Endothelial cell of umbilical vein (primary cell): Measurements from ENCODE around the gene ZNF816. TPM values are rescaled to one million over a fixed set of nuclear protein-coding genes. Genes with fewer than 3 reads are reported as not detected.

Source experiments
- BruUV-seq: library from RNA; stranded (reverse); fragments of 400-500 nt; replicated peaks from 2 replicates; lab custom pipeline; 2021; lab: Mats Ljungman, UMichigan
- CTCF ChIA-PET: fragments of 300-600, 350-600 bp; sonication (Branson Sonifier 250); formaldehyde crosslinking; loops from one replicate; lab custom pipeline; 2021; ENCODE audit warnings: antibody characterized with exemption, inconsistent platforms; lab: Charles Lee
- POLR2A ChIA-PET: fragments of 300-600, 350-600 bp; sonication (Branson Sonifier 250); formaldehyde crosslinking; loops from one replicate; lab custom pipeline; 2021; ENCODE audit warnings: antibody characterized with exemption, inconsistent platforms; lab: Charles Lee
- DNase-seq: peaks from one replicate; pipeline ENCODE4 v3.0.0-alpha.2; 2011; ENCODE audit warnings: low read depth, low spot score
- FAIRE-seq: peaks from 2 replicates; lab custom pipeline; 2011; peaks lifted over from hg19 to GRCh38; lab: Jason Lieb, UNC
- H2AFZ ChIP-seq: 2 replicates; pipeline ENCODE4 v1.6.0; 2012; ENCODE audit warnings: low read depth, low read length, control low read depth, inconsistent platforms
- H3K27ac ChIP-seq: 2 replicates; pipeline ENCODE4 v1.5.1; 2011; ENCODE audit warnings: low read depth, mild to moderate bottlenecking, control low read depth, low read length, moderate library complexity; ENCODE audit not compliant: insufficient read depth
- H3K27me3 ChIP-seq, 2 experiments: 2 replicates each; pipeline versions ENCODE4 v1.6.0 to v1.6.1; 2011; ENCODE audit warnings: low read length in 2 of 2, mixed read lengths in 1 of 2; ENCODE audit not compliant: control insufficient read depth in 2 of 2, insufficient read depth in 2 of 2
- H3K36me3 ChIP-seq, 2 experiments: 2 replicates in 1 of 2; 3 replicates in 1 of 2; pipeline ENCODE4 v1.5.1; 2011; ENCODE audit warnings: low read length in 2 of 2, mild to moderate bottlenecking in 1 of 2, moderate library complexity in 1 of 2; ENCODE audit not compliant: control insufficient read depth in 2 of 2, insufficient read depth in 2 of 2; ENCODE audit errors: extremely low read depth in 1 of 2
- H3K4me1 ChIP-seq: 3 replicates; pipeline ENCODE4 v1.5.1; 2011; ENCODE audit warnings: mild to moderate bottlenecking, low read length; ENCODE audit not compliant: control insufficient read depth, insufficient read depth; ENCODE audit errors: extremely low read depth
- H3K4me2 ChIP-seq: 2 replicates; pipeline ENCODE4 v1.6.1; 2011; ENCODE audit warnings: low read length, control low read depth, mixed read lengths; ENCODE audit not compliant: insufficient read depth
- H3K4me3 ChIP-seq, 3 experiments: fragments of 200-600 bp in 1 of 3; sonication (generic), shearing (Covaris generic) in 1 of 3; replicated peaks in 1 of 3; 2 replicates each; pipeline ENCODE4 v1.5.1; 2011 to 2016; ENCODE audit warnings: control low read depth in 3 of 3, low read length in 3 of 3, mild to moderate bottlenecking in 2 of 3, inconsistent platforms in 1 of 3, low read depth in 1 of 3, moderate library complexity in 1 of 3; ENCODE audit not compliant: insufficient read depth in 1 of 3
- H3K79me2 ChIP-seq: 2 replicates; pipeline ENCODE4 v1.6.0; 2012; ENCODE audit warnings: low read length, inconsistent platforms; ENCODE audit not compliant: control insufficient read depth, insufficient read depth
- H3K9ac ChIP-seq: replicated peaks from 2 replicates; pipeline ENCODE3; 2011; ENCODE audit warnings: low read length, control low read depth; ENCODE audit not compliant: insufficient read depth; ENCODE audit errors: extremely low read depth
- H3K9me1 ChIP-seq: replicated peaks from 3 replicates; pipeline ENCODE4 v1.6.0; 2011; ENCODE audit warnings: mild to moderate bottlenecking, low read length; ENCODE audit not compliant: control insufficient read depth, insufficient read depth; ENCODE audit errors: extremely low read depth
- H3K9me3 ChIP-seq: replicated peaks from 2 replicates; pipeline ENCODE4 v1.5.1; 2012; ENCODE audit warnings: low read length, inconsistent platforms; ENCODE audit not compliant: control insufficient read depth, insufficient read depth
- H4K20me1 ChIP-seq: replicated peaks from 2 replicates; pipeline ENCODE3; 2011; ENCODE audit warnings: mild to moderate bottlenecking, low read length; ENCODE audit not compliant: control insufficient read depth, insufficient read depth; ENCODE audit errors: extremely low read depth
- CTCF ChIP-seq, 2 donors: IDR thresholded peaks; 1 replicate in 1 of 2; 2 replicates in 1 of 2; pipeline ENCODE4 v1.5.1; 2011; ENCODE audit warnings: low read length in 2 of 2, mild to moderate bottlenecking in 2 of 2, moderate library complexity in 2 of 2, control low read depth in 1 of 2, inconsistent platforms in 1 of 2, low read depth in 1 of 2; ENCODE audit not compliant: insufficient read depth in 1 of 2; ENCODE audit errors: extremely low read depth in 1 of 2
- EZH2 ChIP-seq: IDR thresholded peaks from 2 replicates; pipeline ENCODE4 v1.6.1; 2012; ENCODE audit warnings: borderline replicate concordance, low read depth, mild to moderate bottlenecking, moderate library complexity, low read length, inconsistent platforms; ENCODE audit not compliant: severe bottlenecking
- FOS ChIP-seq: IDR thresholded peaks from 2 replicates; pipeline ENCODE4 v1.6.1; 2011; ENCODE audit warnings: mild to moderate bottlenecking, low read length, moderate library complexity, borderline replicate concordance; ENCODE audit not compliant: insufficient read depth
- JUN ChIP-seq: IDR thresholded peaks from 2 replicates; pipeline ENCODE4 v1.6.1; 2011; ENCODE audit warnings: borderline replicate concordance, low read depth; ENCODE audit not compliant: insufficient read length, insufficient read depth
- MYC ChIP-seq: IDR thresholded peaks from one replicate; pipeline ENCODE4 v1.6.1; 2011; ENCODE audit warnings: mild to moderate bottlenecking, low read depth, low read length
- POLR2AphosphoS5 ChIP-seq: IDR thresholded peaks from 2 replicates; pipeline ENCODE4 v1.6.1; 2012; ENCODE audit warnings: low read depth, mild to moderate bottlenecking, control low read depth, low read length, moderate library complexity; ENCODE audit not compliant: insufficient read depth
- dilution Hi-C: fragments of 300-500 bp; cut with MboI; formaldehyde crosslinking; loops from one replicate; pipeline ENCODE4 v1.15.0; 2019; ENCODE audit warnings: low sequenced_read_pairs; ENCODE audit not compliant: extremely low pct_ligation_motif_present
- intact Hi-C: fragments of 100-400 bp; cut with micrococcal nuclease; formaldehyde crosslinking; loops from one replicate; pipeline ENCODE4 v1.10.0; 2022
- polyA plus RNA-seq, 4 experiments: library from polyadenylated mRNA; depleted of rRNA in 3 of 4; stranded (reverse) in 3 of 4; unstranded in 1 of 4; fragments of >200 nt; gene quantifications; 2 replicates each; pipeline versions ENCODE4 v1.2.1 to v1.2.3, GENCODE V29; 2011 to 2012; ENCODE audit warnings: missing spikeins in 1 of 4
- total RNA-seq: library from RNA; stranded (reverse); gene quantifications from 2 replicates; pipeline ENCODE4 v1.2.3, GENCODE V29; 2021

The ZNF816 gene
- total and polyA plus RNA-seq, 2 donors (not counting 3 experiments of a cell fraction or from before 2014, with no cell fraction given): 1.8 to 4.9 TPM

GRCh38 chr19:52943134-52943883 is 19.4 kb downstream of the ZNF816 start:
- Histone ChIP-seq H3K9ac (no peak overlapping the region), H4K20me1 (no peaks in the 10 kb centered on the region), H3K9me1 (no peaks in the 10 kb centered on the region), H3K4me1 (no peaks in the 10 kb centered on the region), H3K9me3 (no peaks in the 10 kb centered on the region), H3K27me3 (no peaks in the 10 kb centered on the region), H2AFZ (peak overlapping the region; percentile 58), H3K79me2 (no peaks in the 10 kb centered on the region), H3K4me3 (peak overlapping the region; percentile 3 to 76 (median 41)), H3K36me3 (no peaks in the 10 kb centered on the region), H3K27ac (peak overlapping the region; percentile 45), H3K4me2 (peak overlapping the region; percentile 54)
- intact Hi-C loops (loop anchor here (5.0 kb wide), 2 partner anchors 86 to 144 kb away; partner anchors contain the start of gene ZNF468), dilution Hi-C loops (no loop called here)
- BruUV-seq: no TSS peak
- no peak for DNase-seq
- ChIA-PET POLR2A (no interaction called here), CTCF (no interaction called here)
- TF ChIP-seq JUN (no peak), FOS (no peak), MYC (no peak), CTCF (IDR thresholded peaks at IDR 0.05; ENCODE audit: extremely low read depth in 1 of 2, insufficient read depth in 1 of 2, low read depth in 1 of 2, low read length in 2 of 2) (no peak), POLR2AphosphoS5 (no peak), EZH2 (no peak)
- FAIRE-seq: no peak
